Measurements from ENCODE around the gene GSG1L.

GSG1L gene

GRCh38 chr16:28101533-28101890 is 38.0 kb upstream of the GSG1L start:
- H3K4me3 ChIP-seq (replicated peaks in 1 of 2; ENCODE audit: low read depth in 2 of 2, low read length in 2 of 2) = no peak overlapping the region
- DNase-seq (ENCODE audit: low read depth in 2 of 2) = no peak
- TF ChIP-seq, protein P1, sequence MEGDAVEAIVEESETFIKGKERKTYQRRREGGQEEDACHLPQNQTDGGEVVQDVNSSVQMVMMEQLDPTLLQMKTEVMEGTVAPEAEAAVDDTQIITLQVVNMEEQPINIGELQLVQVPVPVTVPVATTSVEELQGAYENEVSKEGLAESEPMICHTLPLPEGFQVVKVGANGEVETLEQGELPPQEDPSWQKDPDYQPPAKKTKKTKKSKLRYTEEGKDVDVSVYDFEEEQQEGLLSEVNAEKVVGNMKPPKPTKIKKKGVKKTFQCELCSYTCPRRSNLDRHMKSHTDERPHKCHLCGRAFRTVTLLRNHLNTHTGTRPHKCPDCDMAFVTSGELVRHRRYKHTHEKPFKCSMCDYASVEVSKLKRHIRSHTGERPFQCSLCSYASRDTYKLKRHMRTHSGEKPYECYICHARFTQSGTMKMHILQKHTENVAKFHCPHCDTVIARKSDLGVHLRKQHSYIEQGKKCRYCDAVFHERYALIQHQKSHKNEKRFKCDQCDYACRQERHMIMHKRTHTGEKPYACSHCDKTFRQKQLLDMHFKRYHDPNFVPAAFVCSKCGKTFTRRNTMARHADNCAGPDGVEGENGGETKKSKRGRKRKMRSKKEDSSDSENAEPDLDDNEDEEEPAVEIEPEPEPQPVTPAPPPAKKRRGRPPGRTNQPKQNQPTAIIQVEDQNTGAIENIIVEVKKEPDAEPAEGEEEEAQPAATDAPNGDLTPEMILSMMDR (IDR thresholded peaks at IDR 0.05; ENCODE audit: low read depth, low read length) = no peak

GRCh38 chr16:28100810-28101532 is 37.5 kb upstream of the GSG1L start:
- TF ChIP-seq, protein P1 (IDR thresholded peaks at IDR 0.05; ENCODE audit: low read depth, low read length) = no peak
- H3K4me3 ChIP-seq (replicated peaks in 1 of 2; ENCODE audit: low read depth in 2 of 2, low read length in 2 of 2) = no peak overlapping the region
- DNase-seq (ENCODE audit: low read depth in 2 of 2) = no peak

DNA sequence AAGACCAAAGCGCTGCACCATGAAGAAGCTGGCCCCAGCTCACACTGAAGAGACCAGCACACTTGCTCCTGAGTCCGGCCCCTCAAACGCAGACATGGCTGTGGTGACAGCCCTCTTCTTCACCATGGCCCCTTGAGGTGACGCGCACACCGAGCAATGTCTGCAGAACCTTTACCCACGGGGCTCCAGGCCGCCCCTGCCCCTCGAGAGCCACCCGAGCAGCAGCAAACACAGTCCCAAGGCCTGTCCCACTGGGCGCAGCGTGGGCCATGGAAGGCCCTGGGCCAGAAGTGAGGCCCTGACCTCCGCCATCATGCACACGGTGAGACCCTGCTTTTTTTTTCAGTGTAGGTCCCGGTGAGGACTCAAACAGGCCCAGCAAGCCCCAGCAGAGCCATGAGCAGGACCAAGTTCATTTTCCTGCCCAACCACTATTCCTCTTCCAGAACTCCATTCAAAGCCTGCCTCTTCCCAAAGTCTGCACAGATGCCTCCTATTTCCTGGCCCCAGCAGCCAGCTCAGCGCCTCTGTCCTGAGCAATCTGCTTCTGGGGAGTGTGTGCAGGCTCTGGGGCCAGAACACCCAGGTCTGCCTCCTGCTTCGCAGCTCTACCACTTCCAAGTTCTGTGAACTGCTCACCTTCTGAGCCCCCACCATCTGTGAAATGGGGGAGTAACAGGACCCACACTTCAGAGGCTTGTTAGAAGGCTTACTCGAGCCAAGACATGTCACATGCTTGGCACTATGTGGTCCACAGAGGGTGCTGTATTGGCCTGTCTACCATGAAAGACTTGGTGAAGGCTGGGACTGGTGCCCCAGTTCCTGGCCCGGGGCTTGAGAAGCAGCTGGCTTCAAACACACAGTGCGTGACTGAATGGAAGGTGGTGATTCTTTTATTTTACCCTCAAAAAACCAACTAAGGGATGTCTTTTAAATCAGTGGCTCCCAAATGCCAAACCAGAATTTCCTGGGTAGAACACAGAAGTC is 35.7 kb upstream of the GSG1L start:
- DNase-seq (ENCODE audit: low read depth in 2 of 2) = no peak
- TF ChIP-seq, protein P1 (IDR thresholded peaks at IDR 0.05; ENCODE audit: low read depth, low read length) = no peak
- H3K4me3 ChIP-seq (replicated peaks in 1 of 2; ENCODE audit: low read depth in 2 of 2, low read length in 2 of 2) = no peak overlapping the region

- no peak overlapping the region for H3K4me3 ChIP-seq (replicated peaks in 1 of 2; ENCODE audit: low read depth in 2 of 2, low read length in 2 of 2)
- DNase-seq (ENCODE audit: low read depth in 2 of 2) = no peak
- TF ChIP-seq, protein P1 (IDR thresholded peaks at IDR 0.05; ENCODE audit: low read depth, low read length) = no peak
These were observed 34.9 kb upstream of the GSG1L start for GRCh38 chr16:28098171-28098958.

GRCh38 chr16:28096983-28097899 is 33.7 kb upstream of the GSG1L start:
- TF ChIP-seq, protein P1 (IDR thresholded peaks at IDR 0.05; ENCODE audit: low read depth, low read length) = no peak
- no peak overlapping the region for H3K4me3 ChIP-seq (replicated peaks in 1 of 2; ENCODE audit: low read depth in 2 of 2, low read length in 2 of 2)
- no peak for DNase-seq (ENCODE audit: low read depth in 2 of 2)

DNA sequence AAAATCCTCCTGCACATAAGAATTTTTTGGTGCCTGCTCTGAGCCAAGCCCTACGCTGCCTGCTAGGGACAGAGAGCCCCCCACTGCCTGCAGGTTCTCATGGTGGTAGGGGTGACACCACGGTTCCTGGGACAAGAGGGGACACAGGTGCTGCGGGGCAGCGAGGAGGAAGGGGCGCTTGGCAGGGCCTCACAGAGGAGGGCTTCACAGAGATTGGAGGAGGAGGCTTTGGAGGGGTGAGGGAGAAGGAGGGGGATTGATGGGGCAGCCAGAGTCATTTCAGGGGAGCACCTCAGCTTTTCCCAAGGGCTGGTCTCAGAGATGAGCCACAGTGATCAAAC is 29.8 kb upstream of the GSG1L start:
- TF ChIP-seq, protein P1 (IDR thresholded peaks at IDR 0.05; ENCODE audit: low read depth, low read length) = no peak
- DNase-seq (ENCODE audit: low read depth in 2 of 2) = no peak
- H3K4me3 ChIP-seq (replicated peaks in 1 of 2; ENCODE audit: low read depth in 2 of 2, low read length in 2 of 2) = no peak overlapping the region
